Vagina (tissue), 2 donors: ENCODE data around the gene CALM3. TPM values are rescaled to one million over a fixed set of nuclear protein-coding genes. Genes with fewer than 3 reads are reported as not detected.

Experiments
- DNase-seq, 2 donors: peaks; one replicate each; pipeline ENCODE4 v3.0.0-alpha.2; 2017; ENCODE audit errors: extremely low spot score in 2 of 2
- H3K27ac ChIP-seq: fragments of 200-600 bp; sonication (generic); one replicate; pipeline ENCODE4 v1.5.1; 2019
- H3K27me3 ChIP-seq: fragments of 200-600 bp; sonication (generic); one replicate; pipeline ENCODE4 v1.5.1; 2019
- H3K36me3 ChIP-seq, 2 donors: fragments of 200-600 bp; sonication (generic); one replicate each; pipeline ENCODE4 v1.5.1; 2017 to 2019
- H3K4me1 ChIP-seq: fragments of 200-600 bp; sonication (generic); one replicate; pipeline ENCODE4 v1.5.1; 2019
- H3K4me3 ChIP-seq, 2 donors: fragments of 200-600 bp; sonication (generic); 1 replicate in 1 of 2; 2 replicates in 1 of 2; pipeline ENCODE4 v1.5.1; 2016 to 2019
- H3K9me3 ChIP-seq: fragments of 200-600 bp; sonication (generic); one replicate; pipeline ENCODE4 v1.5.1; 2019
- CTCF ChIP-seq, 3 experiments: fragments of 450-650 bp in 2 of 3; fragments of 200-600 bp in 1 of 3; sonication (generic) in 1 of 3; IDR thresholded peaks; one replicate each; pipeline ENCODE4 v1.5.1; 2017 to 2019; ENCODE audit warnings: antibody characterized with exemption in 3 of 3, mild to moderate bottlenecking in 2 of 3, moderate library complexity in 2 of 3
- POLR2A ChIP-seq, 2 donors: fragments of 450-650 bp; IDR thresholded peaks; one replicate each; pipeline ENCODE4 v1.6.1; 2017; ENCODE audit warnings: antibody characterized with exemption in 2 of 2, mild to moderate bottlenecking in 2 of 2, moderate library complexity in 2 of 2
- POLR2AphosphoS5 ChIP-seq, 2 donors: sonication (generic); formaldehyde crosslinking; IDR thresholded peaks; one replicate each; pipeline ENCODE4 v1.9.0; 2017; ENCODE audit warnings: antibody characterized with exemption in 2 of 2, mild to moderate bottlenecking in 2 of 2, low read depth in 1 of 2; ENCODE audit not compliant: insufficient read depth in 1 of 2
- intact Hi-C: fragments of 100-400 bp; cut with DNase I; formaldehyde crosslinking; loops from one replicate; pipeline ENCODE4 v1.15.1; 2023
- total RNA-seq: library from RNA; depleted of rRNA; stranded (reverse); fragments of >200 nt; gene quantifications from one replicate; pipeline ENCODE4 v1.2.3, GENCODE V29; 2016

CALM3 gene
- total RNA-seq, 1 donor from 2014 or later, result 105 TPM

GRCh38 chr19:46587861-46588260 is 13.3 kb upstream of the CALM3 start:
- intact Hi-C loops, result no loop called here
- H3K9me3 ChIP-seq, result no peaks in the 10 kb centered on the region
- H3K4me3 ChIP-seq, result no peak overlapping the region
- no peak for TF ChIP-seq CTCF (IDR thresholded peaks at IDR 0.05)
- no peak for TF ChIP-seq POLR2A (IDR thresholded peaks at IDR 0.05)
- TF ChIP-seq POLR2AphosphoS5 (IDR thresholded peaks at IDR 0.05; ENCODE audit: insufficient read depth in 1 of 2, low read depth in 1 of 2), result no peak
- H3K4me1 ChIP-seq, result no peaks in the 10 kb centered on the region
- no peak overlapping the region for H3K27ac ChIP-seq
- DNase-seq, result no peak
- H3K36me3 ChIP-seq, result no peaks in the 10 kb centered on the region
- H3K27me3 ChIP-seq, result no peaks in the 10 kb centered on the region

DNA sequence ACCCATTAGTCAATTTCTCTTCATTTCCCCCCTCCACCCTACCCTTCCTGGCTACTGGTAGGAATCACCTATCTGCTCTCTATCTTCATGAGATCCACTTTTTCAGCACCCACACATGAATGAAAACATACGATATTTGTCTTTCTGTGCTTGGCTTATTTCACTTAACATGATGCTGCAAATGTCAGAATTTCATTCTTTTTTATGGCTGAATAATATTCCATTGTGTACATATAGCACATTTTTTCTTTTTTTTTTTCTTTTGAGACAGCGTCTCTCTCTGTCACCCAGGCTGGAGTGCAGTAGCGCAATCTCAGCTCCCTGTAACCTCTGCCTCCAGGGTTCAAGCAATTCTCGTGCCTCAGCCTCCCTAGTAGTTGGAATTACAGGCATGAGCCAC is 9.9 kb upstream of the CALM3 start:
- no peaks in the 10 kb centered on the region for H3K27me3 ChIP-seq
- H3K27ac ChIP-seq, result no peak overlapping the region
- no peaks in the 10 kb centered on the region for H3K9me3 ChIP-seq
- intact Hi-C loops, result no loop called here
- DNase-seq, result no peak
- H3K36me3 ChIP-seq, result no peaks in the 10 kb centered on the region
- H3K4me1 ChIP-seq, result no peaks in the 10 kb centered on the region
- TF ChIP-seq CTCF (IDR thresholded peaks at IDR 0.05) (no peak), POLR2AphosphoS5 (IDR thresholded peaks at IDR 0.05; ENCODE audit: insufficient read depth in 1 of 2, low read depth in 1 of 2) (no peak), POLR2A (IDR thresholded peaks at IDR 0.05) (no peak)
- no peak overlapping the region for H3K4me3 ChIP-seq

- intact Hi-C loops, result no loop called here
- no peak for DNase-seq
- no peaks in the 10 kb centered on the region for H3K4me1 ChIP-seq
- H3K36me3 ChIP-seq, result no peaks in the 10 kb centered on the region
- H3K9me3 ChIP-seq, result no peaks in the 10 kb centered on the region
- H3K27me3 ChIP-seq, result no peaks in the 10 kb centered on the region
- TF ChIP-seq POLR2AphosphoS5 (IDR thresholded peaks at IDR 0.05; ENCODE audit: insufficient read depth in 1 of 2, low read depth in 1 of 2) (no peak), POLR2A (IDR thresholded peaks at IDR 0.05) (no peak), CTCF (IDR thresholded peaks at IDR 0.05) (no peak)
- H3K27ac ChIP-seq, result no peak overlapping the region
- H3K4me3 ChIP-seq, result no peak overlapping the region
Observed at GRCh38 chr19:46591870-46592269, 9.3 kb upstream of the CALM3 start.

DNA sequence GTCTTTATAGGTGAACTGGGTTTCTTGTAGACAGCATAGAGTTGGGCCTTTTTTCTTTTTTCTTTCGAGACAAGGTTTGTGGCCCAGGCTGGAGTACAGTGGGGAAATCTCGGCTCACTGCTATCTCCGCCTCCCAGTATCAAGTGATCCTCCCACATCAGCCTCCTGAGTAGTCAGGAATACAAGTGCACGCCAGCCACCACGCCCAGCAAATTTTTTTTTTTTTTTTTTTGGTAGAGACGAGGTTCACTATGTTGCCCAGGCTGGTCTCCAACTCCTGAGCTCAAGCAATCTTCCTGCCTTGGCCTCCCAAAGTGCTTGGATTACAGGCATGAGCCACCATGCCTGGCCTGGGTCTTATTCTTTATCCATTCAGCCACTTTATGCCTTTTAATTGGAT is 5.1 kb upstream of the CALM3 start:
- TF ChIP-seq CTCF (IDR thresholded peaks at IDR 0.05) (no peak), POLR2AphosphoS5 (IDR thresholded peaks at IDR 0.05; ENCODE audit: insufficient read depth in 1 of 2, low read depth in 1 of 2) (no peak), POLR2A (IDR thresholded peaks at IDR 0.05) (no peak)
- no peak overlapping the region for H3K4me3 ChIP-seq
- no peak for DNase-seq
- no peaks in the 10 kb centered on the region for H3K27me3 ChIP-seq
- no peaks in the 10 kb centered on the region for H3K36me3 ChIP-seq
- peaks cover 7% of the 10 kb centered on the region for H3K4me1 ChIP-seq
- H3K9me3 ChIP-seq, result no peaks in the 10 kb centered on the region
- H3K27ac ChIP-seq, result no peak overlapping the region
- intact Hi-C loops, result no loop called here

DNA sequence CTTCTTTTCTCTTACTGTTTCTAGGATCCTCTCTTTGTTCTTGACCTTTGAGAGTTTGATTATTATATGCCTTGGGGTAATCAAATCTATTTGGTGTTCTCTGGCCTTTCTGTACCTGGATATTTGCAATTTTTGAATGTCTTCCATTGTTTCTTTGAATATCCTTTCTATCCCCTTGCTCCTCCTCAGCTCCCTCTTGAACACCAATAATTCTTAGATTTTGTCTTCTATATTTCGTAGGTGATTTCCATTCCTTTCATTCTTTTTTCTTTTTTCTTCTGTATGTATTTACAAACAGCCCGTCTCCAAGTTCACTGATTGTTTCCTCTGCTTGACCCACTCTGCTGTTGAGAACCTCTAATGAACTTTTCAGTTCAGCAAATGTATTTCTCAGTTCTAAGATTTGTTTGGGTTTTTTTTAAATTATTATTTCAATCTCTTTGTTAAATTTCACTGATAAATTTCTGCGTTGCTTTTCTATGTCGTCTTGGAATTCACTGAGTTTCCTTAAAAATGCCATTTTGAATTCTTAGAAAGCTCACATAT is 2.7 kb upstream of the CALM3 start:
- Histone ChIP-seq H3K9me3 (no peaks in the 10 kb centered on the region), H3K27me3 (no peaks in the 10 kb centered on the region), H3K36me3 (no peaks in the 10 kb centered on the region), H3K4me1 (peaks cover 23% of the 10 kb centered on the region), H3K4me3 (no peak overlapping the region), H3K27ac (no peak overlapping the region)
- no peak for DNase-seq
- intact Hi-C loops, result no loop called here
- TF ChIP-seq POLR2AphosphoS5 (IDR thresholded peaks at IDR 0.05; ENCODE audit: insufficient read depth in 1 of 2, low read depth in 1 of 2), result no peak
- no peak for TF ChIP-seq POLR2A (IDR thresholded peaks at IDR 0.05)
- no peak for TF ChIP-seq CTCF (IDR thresholded peaks at IDR 0.05)
